Fibroblast of pulmonary artery (primary cell): Measurements from ENCODE around the gene REG1B.
"Not testable (repeated sequence)": the region's sequence is repeated elsewhere in the genome, so short reads cannot be mapped to it uniquely, and the experiment has no call there.

ENCODE experiments used
- DNase-seq: peaks from one replicate; pipeline ENCODE4 v3.0.0-alpha.2; 2010; ENCODE audit warnings: low read depth
- H3K4me3 ChIP-seq: replicated peaks from 2 replicates; pipeline ENCODE4 v1.5.1; 2011; ENCODE audit warnings: low read depth, mild to moderate bottlenecking, control low read depth, low read length, moderate library complexity
- TF ChIP-seq, protein P1 (sequence below): IDR thresholded peaks from 2 replicates; pipeline ENCODE4 v1.5.1; 2011; ENCODE audit warnings: mild to moderate bottlenecking, control low read depth, low read length, inconsistent platforms; ENCODE audit errors: missing control alignments

REG1B gene

DNA sequence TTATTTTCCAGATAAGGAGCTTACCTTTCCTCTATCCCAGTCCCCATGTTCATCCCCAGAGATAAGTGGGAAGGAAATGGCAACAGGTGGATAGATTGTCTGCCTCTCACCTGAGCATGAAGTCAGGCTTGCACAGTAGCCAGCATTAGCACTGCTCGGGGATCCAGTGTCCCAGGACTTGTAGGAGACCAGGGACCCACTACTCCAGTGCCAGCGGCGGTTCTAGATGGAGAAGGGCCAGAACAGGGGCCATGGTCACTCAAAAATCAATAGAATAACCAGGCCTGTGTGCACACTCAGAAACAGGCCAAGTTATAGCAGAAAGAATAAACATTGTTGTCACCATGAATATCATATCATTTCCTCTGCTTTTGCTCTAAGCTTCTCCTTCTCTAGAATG, 2.4 kb downstream of the REG1B start:
- DNase-seq = no peak
- H3K4me3 ChIP-seq = no peak overlapping the region
- TF ChIP-seq, protein P1, sequence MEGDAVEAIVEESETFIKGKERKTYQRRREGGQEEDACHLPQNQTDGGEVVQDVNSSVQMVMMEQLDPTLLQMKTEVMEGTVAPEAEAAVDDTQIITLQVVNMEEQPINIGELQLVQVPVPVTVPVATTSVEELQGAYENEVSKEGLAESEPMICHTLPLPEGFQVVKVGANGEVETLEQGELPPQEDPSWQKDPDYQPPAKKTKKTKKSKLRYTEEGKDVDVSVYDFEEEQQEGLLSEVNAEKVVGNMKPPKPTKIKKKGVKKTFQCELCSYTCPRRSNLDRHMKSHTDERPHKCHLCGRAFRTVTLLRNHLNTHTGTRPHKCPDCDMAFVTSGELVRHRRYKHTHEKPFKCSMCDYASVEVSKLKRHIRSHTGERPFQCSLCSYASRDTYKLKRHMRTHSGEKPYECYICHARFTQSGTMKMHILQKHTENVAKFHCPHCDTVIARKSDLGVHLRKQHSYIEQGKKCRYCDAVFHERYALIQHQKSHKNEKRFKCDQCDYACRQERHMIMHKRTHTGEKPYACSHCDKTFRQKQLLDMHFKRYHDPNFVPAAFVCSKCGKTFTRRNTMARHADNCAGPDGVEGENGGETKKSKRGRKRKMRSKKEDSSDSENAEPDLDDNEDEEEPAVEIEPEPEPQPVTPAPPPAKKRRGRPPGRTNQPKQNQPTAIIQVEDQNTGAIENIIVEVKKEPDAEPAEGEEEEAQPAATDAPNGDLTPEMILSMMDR = no peak

DNA sequence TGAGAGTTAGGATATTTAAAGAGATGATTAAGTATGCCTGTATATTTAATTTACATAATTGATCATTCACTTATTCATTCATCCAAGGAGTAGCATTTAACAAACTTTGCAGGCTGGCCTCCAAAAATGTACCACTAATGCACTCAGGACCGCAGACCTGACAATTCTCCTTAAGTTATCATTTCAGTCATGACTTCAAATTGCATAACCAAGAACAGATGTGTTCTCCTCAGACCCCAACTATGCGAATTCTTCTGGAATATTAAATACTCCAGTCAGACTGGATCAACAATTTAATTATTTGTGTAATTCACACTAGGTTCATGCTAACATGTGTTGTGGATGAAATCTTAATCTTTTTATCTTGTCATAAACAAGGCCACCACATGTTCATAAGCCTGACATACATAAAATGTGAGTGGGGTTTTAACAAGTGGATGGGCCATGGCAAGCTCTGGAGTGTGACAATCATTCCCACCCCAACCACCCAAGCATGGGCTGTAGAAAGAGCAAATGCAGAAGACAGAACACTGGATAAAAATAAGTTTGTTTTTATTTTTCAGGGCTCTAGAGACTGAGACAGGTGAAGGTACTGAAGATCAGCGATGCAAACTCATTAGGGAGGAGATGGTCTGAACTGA, 3.2 kb downstream of the REG1B start:
- TF ChIP-seq, protein P1 = no peak
- DNase-seq = no peak
- no peak overlapping the region for H3K4me3 ChIP-seq

DNA sequence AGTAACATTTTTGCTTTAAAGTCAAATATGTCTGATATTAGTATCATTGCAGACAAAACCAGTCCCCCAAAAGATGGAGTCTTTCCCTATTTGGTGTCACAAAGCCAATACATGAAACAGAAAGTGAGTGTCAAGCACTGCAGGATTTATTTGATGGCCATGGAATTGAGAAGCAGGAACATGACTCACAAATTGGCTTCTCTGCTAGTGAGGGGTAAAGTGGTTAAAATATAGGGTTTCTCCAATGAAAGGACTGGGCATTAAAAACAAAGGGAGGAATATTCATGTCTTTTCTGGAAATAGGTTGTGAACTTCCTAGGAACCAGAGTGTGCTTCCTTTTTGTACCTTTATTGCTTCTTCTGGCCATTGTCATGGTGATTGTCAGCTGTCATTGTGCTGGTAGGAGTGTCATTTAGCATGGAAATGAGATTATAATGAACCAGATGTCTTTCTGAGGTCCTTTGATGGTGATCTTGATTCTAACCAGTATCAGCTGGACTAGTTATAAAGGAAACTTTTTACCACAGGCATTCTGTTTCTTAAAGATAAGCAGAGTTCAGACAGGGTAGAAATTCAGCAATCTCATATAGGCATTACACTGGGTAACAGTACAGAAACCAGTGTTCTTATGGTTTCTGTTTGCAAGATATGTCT, 4.1 kb downstream of the REG1B start:
- TF ChIP-seq, protein P1 = no peak
- DNase-seq = no peak
- no peak overlapping the region for H3K4me3 ChIP-seq

DNA sequence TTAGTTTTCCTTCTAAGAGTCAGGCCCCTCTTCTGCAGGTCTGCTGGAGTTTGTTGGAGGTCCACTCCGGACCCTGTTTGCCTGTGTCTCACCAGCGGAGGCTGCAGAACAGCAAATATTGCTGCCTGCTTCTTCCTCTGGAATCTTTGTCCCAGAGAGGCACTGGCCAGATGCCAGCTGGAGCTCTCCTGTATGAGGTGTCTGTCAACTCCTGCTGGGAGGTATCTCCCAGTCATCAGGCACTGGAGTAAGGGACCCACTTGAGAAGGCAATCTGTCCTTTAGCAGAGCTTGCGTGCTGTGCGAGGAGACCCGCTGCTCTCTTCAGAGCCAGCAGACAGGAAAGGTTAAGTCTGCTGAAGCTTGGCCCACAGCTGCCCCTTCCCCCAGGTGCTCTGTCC, 4.8 kb downstream of the REG1B start:
- TF ChIP-seq, protein P1 = no peak
- H3K4me3 ChIP-seq = no peak overlapping the region
- no peak for DNase-seq

DNA sequence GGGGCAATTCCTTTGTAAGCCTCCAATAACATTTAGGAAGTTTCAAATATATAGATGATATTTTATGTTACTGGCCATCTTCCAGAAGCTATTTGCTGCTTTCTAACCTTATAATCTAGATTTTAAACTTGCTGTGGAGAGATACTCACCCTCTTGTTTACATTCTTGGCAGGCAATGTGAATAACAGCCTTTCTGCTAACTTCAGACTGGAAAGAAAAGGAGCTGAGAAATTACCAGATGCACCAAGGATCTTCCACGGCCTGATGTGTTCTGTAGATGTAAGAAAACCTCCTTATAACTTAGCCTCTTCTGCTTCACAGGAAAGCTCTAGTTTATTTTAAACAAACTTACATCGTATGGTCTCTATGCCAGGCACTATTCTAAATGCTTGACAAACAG, 16.7 kb downstream of the REG1B start:
- TF ChIP-seq, protein P1 = no peak

DNA sequence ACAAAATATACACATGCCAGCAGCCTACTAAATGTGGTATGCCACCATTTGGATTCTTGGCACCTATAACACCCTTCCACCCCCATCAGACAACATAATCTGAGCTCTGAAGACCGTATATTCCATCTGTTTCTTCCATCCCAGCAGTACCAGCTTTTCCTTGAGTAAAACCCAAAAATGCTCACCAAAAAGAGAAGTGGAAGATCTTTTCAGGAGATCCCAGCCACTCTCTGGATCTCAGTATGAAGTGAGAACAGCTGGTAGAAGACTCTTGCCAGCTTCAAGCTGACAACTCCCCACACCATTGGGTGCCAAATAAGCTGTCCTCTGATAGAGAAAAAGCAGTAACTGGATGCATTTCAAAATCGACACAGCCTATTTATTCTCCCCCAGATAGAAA, 22.6 kb downstream of the REG1B start:
- TF ChIP-seq, protein P1 = no peak
- H3K4me3 ChIP-seq = no peak overlapping the region
- DNase-seq = no peak

More for the DNA sequence above, 16.7 kb downstream of the REG1B start:
- DNase-seq = no peak
- H3K4me3 ChIP-seq = no peak overlapping the region

DNA sequence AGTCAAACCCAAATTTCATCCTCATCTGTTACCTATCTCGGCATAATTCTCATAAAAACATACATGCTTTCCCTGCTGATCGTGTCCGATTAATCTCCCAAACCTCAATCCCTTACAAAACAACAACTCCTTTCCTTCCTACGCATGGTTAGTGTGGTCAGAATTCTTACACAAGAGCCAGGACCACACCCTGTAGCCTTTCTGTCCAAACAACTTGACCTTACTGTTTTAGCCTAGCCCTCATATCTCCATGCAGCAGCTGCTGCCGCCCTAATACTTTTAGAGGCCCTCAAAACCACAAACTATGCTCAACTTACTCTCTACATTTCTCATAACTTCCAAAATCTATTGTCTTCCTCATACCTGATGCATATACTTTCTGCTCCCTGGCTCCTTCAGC, 33.0 kb downstream of the REG1B start:
- not testable (repeated sequence) for DNase-seq, H3K4me3 ChIP-seq

DNA sequence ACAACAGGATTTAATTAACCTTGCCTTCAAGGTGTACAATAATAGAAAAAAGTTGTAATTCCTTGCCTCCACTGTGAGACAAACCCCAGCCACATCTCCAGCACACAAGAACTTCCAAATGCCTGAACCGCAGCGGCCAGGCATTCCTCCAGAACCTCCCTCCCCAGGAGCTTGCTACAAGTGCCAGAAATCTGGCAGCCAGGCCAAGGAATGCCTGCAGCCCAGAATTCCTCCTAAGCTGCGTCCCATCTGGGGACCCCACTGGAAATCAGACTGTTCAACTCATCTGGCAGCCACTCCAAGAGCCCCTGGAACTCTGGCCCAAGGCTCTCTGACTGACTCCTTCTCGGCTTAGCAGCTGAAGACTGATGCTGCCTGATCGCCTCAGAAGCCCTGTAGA, 34.3 kb downstream of the REG1B start:
- H3K4me3 ChIP-seq, DNase-seq: not testable (repeated sequence)
